HG02763 (cell line): Measurements from ENCODE around the gene RASGRF2.
"Not testable (repeated sequence)": the region's sequence is repeated elsewhere in the genome, so short reads cannot be mapped to it uniquely, and the experiment has no call there.

Experiments used
- ATAC-seq: cut with Tn5 transposase; IDR thresholded peaks from one replicate; pipeline ENCODE4 v1.9.1; 2021; ENCODE audit warnings: mild to moderate bottlenecking, moderate library complexity; ENCODE audit not compliant: unreplicated experiment

RASGRF2 gene

DNA sequence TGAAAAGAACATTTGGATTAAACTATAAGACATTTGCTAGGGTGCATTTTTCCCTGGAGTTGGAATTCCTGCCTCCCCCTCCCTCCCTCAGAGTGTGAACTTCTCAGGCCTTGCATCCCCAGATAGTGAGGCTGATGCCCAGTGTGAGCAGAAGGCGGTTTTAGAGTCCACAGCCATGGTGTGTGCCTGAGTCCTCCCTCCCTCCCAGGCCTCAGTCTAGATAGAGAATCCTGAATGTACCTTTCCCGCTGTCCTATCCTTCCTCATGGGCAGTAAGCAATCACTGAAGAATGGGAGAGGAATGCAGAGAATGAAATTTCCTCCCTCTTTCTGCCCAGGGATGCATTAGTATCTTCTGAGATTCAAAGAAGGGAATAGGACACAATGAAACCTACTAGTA is 108.5 kb downstream of the RASGRF2 start:
- ATAC-seq: no peak

DNA sequence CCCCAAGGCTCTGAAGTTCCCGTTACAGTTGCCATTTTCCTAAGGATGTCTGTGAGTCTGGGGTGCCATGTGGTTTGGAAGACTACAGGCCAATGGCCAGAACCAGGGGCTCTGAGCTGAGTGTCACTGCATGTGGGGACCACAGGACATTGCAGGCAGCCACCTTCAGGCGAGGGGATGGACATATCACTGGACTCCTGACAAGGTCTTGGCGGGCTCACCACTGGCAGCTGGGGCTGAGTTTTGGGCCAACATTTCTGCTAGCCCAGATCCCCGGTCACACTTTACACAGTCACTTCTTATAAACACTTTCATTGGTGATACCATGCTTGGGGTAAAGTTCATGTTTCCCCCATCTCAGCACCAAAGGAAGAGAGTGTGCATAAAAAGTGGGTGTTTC is 109.8 kb downstream of the RASGRF2 start:
- no peak for ATAC-seq

DNA sequence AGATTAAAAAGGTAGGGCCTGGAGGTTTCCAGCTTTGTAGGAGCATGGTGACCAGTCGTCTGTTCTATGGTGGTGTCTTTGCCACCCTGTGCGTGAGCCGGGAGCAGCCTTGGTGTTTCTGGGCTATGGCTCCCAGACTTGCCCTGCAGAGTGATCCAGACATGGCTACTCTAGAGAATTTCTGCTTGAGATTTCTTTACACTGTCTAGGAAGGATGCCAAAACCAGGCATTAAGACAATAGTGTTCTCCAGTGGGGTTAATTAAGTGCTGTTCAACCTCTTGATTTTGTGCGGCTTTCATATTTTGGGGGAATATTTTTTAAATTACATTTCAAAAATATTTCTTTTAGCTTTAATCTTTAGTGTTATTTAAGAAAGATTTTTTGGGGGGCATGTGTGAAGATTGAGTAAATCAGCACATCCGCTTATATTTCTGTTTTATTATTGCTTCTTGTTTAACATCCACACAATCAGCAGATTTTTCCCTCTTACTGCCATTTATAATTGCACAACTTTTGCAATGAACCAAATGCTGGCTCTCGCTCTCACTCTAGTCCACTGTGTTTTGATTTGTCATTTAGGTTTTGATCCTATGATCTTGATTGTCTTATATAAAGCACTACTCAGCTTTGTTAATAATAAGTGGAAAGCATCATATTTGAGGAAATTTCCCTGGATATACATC is 110.5 kb downstream of the RASGRF2 start:
- ATAC-seq: no peak

GRCh38 chr5:81075041-81075440 is 114.9 kb downstream of the RASGRF2 start:
- no peak for ATAC-seq

DNA sequence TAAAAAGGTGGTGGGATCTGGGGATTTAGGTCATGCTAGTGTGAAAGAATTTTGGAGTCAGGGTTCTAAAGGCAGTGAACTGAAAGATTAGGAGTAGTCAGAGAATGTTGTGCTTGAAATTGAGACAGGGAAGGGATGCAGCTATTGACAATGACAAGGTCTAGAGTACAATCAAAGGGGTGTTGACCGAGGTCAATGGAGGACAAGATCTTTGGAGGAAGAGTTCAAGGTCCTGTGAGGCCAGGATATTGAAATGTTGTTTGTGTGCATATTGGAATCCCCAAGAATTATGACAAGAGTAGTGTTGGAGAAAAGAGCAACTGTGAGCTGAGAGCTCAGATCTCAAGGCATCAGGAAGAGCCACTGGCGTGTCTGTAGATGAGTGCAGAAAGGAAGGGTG is 116.9 kb downstream of the RASGRF2 start:
- no peak for ATAC-seq

DNA sequence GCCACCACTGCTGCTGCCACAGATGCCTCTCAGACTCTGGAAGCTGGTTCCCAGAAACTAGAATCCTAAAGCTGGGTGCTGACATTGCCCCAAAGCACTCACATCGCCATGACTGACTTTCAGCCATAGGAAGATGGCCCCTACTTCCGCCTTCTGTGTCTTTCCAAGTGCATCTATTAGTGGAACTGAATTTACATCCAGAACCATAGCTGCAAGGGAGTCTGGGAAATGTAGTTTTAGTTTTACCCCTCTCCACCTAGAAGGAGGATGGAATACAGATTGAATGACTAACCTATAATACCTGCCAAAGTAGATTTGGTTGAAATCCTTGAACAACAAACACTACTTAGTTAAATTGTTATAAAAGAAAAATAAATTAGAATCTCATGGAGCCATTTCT is 118.8 kb downstream of the RASGRF2 start:
- ATAC-seq: no peak

GRCh38 chr5:81080809-81081460 is 120.8 kb downstream of the RASGRF2 start:
- ATAC-seq: no peak

DNA sequence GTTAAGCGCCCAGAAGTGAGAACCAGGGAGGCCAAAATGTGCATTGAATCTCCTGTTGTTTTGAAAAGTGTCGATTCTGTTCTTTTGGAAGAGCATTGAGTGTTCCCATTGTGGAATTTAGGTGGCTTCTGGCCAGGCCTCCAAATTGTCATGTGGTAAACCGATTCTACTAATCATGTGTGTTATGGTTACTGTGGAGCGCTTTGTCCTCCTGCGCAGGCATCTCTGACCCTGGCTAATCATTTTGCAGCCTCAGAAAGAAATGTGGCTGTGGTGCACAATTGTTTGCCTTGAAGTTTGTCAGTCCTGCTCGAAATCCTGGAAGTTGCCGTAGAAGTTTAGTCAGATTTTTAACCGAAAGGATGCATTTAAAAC is 121.3 kb downstream of the RASGRF2 start:
- ATAC-seq: no peak

DNA sequence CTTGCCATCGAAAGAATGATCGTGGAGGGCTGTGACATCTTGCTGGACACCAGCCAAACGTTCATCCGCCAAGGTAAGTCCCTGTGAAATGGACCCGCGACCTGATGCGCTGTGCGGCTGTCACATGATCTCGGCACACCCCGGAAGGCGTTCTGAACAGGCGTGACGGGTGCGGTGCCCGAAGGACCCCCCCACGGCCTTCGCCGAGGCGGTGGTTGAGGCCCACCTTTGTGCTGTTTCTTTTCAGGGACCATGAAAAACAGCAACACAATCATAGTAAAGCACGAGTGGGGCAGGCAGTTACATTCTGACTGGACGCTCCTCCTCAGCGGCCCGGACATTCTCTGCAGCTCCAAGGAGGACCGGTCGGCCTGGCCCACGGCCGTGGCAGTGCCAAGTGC is 126.7 kb downstream of the RASGRF2 start:
- ATAC-seq: no peak

- ATAC-seq: no peak
These were observed 131.0 kb downstream of the RASGRF2 start for GRCh38 chr5:81091199-81091598.

- no peak for ATAC-seq
These were observed 133.5 kb downstream of the RASGRF2 start for GRCh38 chr5:81093536-81094196.

DNA sequence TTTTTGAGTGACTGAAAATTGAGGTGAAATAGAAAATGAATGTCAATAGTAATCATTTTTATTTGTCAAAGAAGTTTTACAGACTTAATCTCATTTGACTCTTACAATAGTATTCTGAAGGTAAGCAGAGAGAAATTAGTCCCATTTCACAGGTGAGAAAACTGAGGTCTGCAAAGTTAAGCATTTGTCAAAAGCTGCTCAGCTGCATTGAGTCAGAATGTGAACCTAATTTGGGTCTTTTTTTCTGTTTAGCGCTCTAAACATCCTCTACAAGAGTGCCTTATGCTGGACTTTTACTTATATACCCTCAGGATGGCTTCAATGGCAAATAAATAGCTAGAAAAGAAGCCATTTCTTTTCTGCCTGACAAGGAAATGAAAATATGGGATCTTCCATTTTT is 135.7 kb downstream of the RASGRF2 start:
- ATAC-seq: no peak

DNA sequence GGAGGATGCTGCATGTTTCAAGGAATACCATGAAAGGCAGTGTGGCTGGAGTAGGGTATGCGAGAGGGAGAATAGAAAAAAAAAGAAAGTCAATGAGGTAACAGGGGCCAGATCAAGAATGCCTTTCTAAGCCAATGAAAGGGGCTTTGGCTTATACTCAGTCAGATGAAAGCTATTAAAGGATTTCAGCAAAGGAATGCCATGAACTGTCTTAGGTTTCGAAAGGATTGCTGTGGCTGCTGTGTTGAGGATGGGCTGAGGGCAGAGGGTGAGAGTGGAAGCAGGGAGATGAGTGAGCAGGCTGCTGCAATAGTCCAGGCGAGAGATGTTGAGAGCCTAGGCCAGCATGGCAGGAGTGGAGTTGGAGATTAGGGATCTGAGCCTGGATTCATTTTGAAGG is 137.6 kb downstream of the RASGRF2 start:
- ATAC-seq: no peak

DNA sequence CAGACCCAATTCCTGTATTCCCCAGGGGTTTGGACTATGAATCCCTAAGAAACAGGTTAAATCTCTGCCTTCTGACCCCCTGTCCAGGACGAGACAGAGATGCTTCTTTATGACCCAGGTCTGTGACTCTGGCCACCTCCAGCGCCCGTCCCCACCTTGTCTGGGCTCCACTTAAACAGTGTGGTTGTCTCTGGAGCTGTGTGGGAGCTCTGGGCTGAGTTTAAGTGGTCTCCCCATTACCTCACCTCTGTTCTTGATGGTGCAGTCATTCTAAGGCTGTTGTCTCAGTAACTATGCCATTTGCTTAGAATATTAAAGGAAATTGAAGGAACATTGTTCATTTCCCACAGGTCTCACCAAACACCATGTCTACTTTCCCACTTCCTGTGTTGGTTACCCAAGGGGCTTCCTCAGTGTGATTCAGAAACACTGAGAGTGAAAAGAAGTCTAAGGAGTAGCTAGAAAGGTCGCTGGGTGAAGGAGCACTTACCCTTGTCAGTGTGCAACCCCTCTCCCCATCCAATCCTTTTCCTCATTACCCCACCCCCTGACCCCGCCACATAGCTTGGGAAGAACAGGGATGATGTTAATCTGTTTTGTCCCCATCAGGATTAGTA is 145.2 kb downstream of the RASGRF2 start:
- ATAC-seq: no peak

GRCh38 chr5:81115261-81115660 is 155.1 kb downstream of the RASGRF2 start:
- ATAC-seq: no peak

- ATAC-seq: no peak
These were observed 157.4 kb downstream of the RASGRF2 start for GRCh38 chr5:81117566-81117965.

- ATAC-seq: no peak
These were observed 161.1 kb downstream of the RASGRF2 start for GRCh38 chr5:81121273-81121672.

GRCh38 chr5:81121836-81122630 is 161.9 kb downstream of the RASGRF2 start:
- ATAC-seq: no peak

- ATAC-seq: not testable (repeated sequence)
These were observed 164.5 kb downstream of the RASGRF2 start for GRCh38 chr5:81124689-81125088.

- no peak for ATAC-seq
These were observed 165.8 kb downstream of the RASGRF2 start for GRCh38 chr5:81125959-81126358.

GRCh38 chr5:81128416-81128815 is 168.3 kb downstream of the RASGRF2 start:
- no peak for ATAC-seq
